HG02970 (cell line): ENCODE results near the gene AUNIP.
A peak's percentile ranks its signal among the peaks of the same experiment; 100 is the strongest.

Experiments used
- ATAC-seq: cut with Tn5 transposase; IDR thresholded peaks from one replicate; pipeline ENCODE4 v1.9.1; 2021; ENCODE audit warnings: mild to moderate bottlenecking, moderate library complexity, moderate number of reproducible peaks; ENCODE audit not compliant: unreplicated experiment, low FRiP score

Gene AUNIP, protein sequence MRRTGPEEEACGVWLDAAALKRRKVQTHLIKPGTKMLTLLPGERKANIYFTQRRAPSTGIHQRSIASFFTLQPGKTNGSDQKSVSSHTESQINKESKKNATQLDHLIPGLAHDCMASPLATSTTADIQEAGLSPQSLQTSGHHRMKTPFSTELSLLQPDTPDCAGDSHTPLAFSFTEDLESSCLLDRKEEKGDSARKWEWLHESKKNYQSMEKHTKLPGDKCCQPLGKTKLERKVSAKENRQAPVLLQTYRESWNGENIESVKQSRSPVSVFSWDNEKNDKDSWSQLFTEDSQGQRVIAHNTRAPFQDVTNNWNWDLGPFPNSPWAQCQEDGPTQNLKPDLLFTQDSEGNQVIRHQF

DNA sequence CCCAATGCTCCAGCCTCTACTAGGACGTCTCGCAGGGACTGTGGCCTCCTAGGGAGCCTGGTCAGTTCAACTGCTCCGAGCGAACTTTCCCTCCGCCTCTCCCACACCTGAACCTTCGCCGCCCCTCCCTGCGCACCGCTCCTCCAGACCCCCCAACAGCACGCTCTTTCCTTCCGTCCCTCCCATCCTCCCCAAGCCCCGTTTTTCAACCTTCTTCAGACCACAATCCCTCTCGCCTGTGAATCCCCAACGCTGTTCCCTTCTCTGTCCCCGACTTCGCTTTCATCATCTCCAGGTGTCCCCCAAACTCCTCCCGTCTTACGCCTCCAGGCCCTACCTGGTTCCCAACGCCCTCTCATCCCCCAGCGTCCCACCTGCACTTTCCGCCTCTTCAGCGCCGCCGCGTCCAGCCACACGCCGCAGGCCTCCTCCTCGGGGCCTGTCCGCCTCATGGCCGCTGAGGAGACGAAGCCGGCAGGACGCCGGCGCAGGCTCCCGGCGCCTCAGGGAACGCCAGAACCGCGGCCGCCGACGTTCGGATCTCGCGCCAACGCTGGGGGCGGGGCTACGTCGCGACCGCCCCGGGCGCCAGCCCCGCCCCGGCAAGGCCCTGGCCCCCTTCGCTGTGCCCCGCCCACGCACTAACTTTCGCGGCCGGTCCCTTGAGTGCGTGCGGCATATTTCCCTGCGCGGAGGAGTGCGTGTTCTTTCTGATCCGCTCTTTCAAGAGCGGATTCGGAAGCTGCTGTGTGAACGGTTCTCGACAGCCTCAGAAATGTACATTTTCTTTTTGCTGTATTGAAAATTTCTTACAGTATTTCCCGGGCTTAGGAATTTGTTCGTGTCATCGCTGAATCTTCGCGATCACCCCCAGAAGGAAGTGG lies at the start of gene AUNIP:
Gene AUNIP, minus strand, starts transcription at position 552 of the 884 bp plus-strand sequence. Its CDS starts 100 bp downstream, at position 452.
- ATAC-seq = peak; percentile 88

- ATAC-seq = no peak
These were observed 49.8 kb upstream of the AUNIP start for GRCh38 chr1:25909040-25909439.

DNA sequence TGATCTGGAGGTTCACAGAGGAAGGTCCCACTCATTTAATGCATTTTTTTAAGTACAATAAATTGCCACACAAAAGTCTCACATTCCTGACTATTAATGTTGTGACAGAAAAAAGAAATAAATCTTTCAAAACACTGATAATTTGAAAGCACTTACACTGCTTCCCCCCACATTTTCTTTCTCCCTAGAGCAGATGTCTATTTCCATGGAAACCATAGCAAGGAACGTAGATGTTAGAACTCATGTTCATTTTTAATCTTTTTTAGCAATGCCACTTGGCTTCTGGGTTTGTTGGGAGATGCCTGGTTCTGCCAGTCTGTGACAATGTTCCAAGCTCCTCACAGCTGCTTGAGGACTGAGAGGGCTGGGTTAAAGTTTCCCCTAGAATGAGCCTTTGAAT lies 48.9 kb upstream of the AUNIP start:
- ATAC-seq = no peak

DNA sequence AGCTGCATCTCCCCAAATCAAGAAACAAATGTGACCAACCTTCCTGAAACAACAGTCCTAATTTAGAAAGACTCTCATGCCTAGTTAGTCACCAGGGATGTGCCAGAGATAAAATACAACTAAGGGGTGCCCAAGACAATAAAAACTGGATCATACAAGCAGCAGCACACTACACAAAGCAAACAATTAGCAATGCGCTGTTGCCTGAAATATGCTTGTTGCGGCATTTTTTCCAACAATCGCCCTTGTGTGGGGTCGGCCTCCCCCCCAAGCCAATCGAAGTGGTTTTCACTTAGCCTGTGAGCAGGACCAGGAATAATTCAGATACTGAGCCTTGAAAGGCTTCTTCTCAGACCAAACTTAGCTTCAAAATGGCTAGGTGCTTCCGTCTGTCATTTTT lies 48.3 kb upstream of the AUNIP start:
- no peak for ATAC-seq

DNA sequence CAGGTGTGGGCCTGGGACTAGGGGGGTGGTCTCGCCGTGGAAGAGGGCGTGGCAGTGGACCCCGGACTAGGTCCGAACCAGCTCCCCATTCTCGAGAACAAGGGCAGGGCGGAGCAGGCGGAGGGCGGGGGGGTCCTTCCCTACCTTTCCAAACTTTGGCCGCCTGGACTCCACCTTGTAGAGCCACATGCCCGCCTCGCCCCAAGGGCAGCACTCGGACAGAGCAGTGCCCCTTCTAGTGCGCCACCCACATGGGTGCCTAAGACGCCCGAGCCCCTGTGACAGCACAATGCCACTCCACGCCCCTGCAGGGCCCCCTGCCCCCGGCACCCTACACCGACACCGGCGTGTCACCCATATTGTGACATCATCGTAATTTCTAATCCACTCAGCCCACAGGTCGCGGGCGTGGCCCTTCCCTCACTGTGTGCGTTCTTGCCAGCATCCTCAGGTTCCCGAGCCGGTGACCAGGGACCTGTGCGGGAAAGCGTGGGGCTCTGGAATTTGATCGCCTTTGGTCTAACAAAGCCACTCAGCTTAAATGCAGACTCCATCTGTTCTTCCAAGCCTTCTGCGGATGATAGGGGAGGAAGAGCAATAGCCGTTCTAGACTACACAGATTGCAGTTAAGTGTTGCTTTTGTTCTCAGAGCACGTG lies 47.5 kb upstream of the AUNIP start:
- ATAC-seq = no peak

- peak; percentile 56 for ATAC-seq
These were observed 46.7 kb upstream of the AUNIP start, which contains the start of gene STMN1 for GRCh38 chr1:25905680-25906643. Gene STMN1, minus strand, starts transcription at chr1:25906419. Its CDS starts 1,743 bp downstream, at chr1:25904676.

GRCh38 chr1:25904943-25905679 lies 45.9 kb upstream of the AUNIP start:
- ATAC-seq = peak; percentile 71

GRCh38 chr1:25903986-25904385 lies 44.7 kb upstream of the AUNIP start:
- no peak for ATAC-seq

- no peak for ATAC-seq
These were observed 43.2 kb upstream of the AUNIP start for GRCh38 chr1:25902462-25902861.

- no peak for ATAC-seq
These were observed 41.0 kb upstream of the AUNIP start for GRCh38 chr1:25900219-25900618.

DNA sequence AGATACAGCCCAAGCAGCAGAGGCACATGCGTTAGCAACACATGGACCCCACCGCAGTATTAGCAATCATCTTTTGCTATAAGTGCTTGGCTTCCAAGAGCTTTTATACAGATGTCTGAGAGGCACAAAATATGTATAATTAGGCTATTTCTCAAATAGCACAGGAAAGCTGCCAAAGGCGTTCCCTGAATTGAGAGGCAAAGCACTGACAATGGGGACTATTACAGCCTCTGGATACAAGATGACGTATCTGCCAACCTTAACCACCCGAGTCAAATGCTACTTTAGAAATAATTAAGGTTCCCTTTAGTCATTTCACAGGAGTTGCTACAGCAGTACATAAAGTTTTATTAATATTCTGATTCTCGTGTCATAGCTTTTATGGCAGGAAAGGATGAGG lies 40.5 kb upstream of the AUNIP start:
- ATAC-seq = no peak

DNA sequence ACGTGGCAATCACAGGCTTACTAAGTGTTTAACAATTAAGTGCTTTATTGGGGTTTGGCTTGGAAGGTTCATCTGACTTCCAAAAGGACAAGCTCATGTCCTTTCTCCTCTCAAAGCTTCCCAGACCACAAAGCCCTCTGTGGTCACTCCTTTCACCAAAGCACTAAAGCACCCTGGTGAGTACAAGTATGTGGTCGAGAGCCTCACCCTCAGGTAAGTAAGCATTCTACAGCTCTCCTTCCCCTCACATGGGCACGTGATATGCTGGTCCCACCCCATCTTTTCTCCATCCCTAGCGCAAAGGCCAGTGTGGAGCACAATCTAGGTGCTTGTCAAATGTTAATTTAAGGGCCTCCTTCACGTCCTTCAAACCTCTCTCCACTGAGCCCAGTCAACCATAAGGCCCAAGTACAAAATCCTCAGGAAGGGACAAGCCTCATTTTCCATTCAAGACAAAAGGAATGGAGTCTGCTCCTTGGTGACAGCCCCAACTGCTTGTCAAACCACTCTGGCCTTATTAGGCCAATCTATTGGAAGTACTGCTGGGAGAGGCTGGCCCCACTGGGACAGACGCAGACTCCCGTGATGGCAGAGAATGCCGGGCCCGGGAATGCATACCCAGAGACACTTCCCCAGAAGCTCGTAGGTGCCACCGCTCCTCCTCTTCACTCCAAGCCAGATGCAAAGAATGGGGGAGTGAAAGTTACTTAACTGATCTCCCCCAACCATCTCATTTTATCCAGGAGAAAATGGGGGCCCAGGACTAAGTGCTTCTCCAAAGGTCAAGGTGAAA lies 39.2 kb upstream of the AUNIP start:
- ATAC-seq = no peak

DNA sequence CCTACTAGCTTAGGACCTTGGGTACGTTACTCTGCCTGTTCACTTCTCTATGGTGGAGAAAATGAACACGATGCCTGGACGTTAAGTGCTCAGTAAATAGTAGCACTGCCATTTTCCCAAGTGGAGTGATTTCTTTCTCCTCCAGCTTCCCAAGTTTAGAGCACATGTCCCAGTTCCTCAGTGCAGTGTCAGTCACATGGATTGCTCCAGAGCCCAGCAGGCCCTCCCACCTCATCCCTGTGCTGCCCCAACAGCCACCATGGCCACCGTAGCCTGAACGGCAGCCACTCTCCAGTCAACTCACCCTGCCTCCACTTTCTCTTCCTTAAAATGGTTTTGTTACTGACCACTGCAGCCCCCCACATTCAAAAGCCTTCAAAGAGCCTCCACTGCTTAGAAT lies 38.5 kb upstream of the AUNIP start:
- ATAC-seq = no peak

GRCh38 chr1:25896266-25896665 lies 37.0 kb upstream of the AUNIP start:
- ATAC-seq = no peak

GRCh38 chr1:25895365-25895990 lies 36.2 kb upstream of the AUNIP start:
- ATAC-seq = peak; percentile 84

- no peak for ATAC-seq
These were observed 33.9 kb upstream of the AUNIP start for GRCh38 chr1:25893116-25893515.

DNA sequence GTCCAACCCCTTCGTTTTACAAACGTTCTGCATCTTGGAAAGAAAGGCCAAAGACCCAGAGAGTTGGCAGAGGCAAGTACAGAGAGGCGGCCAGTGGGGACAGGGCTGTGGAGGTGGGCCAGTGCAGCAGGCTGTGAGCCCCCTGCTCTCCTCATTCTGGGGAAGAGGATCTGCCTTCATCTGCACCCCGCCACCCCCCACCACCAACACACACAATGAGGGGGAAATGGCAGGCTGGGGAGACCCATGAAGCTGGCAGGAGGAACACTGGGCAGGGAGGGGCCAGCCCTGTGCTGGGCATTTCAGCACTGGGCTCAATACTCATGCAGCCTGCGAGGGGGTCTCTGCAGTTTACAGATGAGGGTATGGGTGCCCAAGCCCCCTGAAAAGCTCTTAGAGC lies 32.3 kb upstream of the AUNIP start:
- no peak for ATAC-seq
